B cell (primary cell): Measurements from ENCODE around the gene TTC28. TPM values are rescaled to one million over a fixed set of nuclear protein-coding genes. Genes with fewer than 3 reads are reported as not detected.

Experiments used
- ATAC-seq: fragments of 200-7000 bp; cut with Tn5 transposase; one replicate; pipeline ENCODE4 v1.10.0; 2021; ENCODE audit warnings: low read depth, mild to moderate bottlenecking, moderate number of reproducible peaks, moderate library complexity
- CTCF ChIA-PET: fragments of 350-600 bp; sonication (Branson Sonifier 250); formaldehyde crosslinking; loops from one replicate; lab custom pipeline; 2021; ENCODE audit warnings: antibody characterized with exemption, inconsistent platforms; lab: Charles Lee
- POLR2A ChIA-PET: fragments of 350-600 bp; sonication (Branson Sonifier 250); formaldehyde crosslinking; loops from one replicate; lab custom pipeline; 2021; ENCODE audit warnings: antibody characterized with exemption; lab: Charles Lee
- DNase-seq: peaks from one replicate; pipeline ENCODE4 v3.0.0; 2013
- H2AFZ ChIP-seq: 2 replicates; pipeline ENCODE4 v1.6.1; 2012; ENCODE audit warnings: mild to moderate bottlenecking, low read depth, low read length; ENCODE audit not compliant: insufficient read depth, poor library complexity, severe bottlenecking
- H3K27ac ChIP-seq, 2 donors: 1 replicate in 1 of 2; 2 replicates in 1 of 2; pipeline ENCODE4 v1.5.1; 2012 to 2013; ENCODE audit warnings: low read length in 2 of 2, mild to moderate bottlenecking in 2 of 2, moderate library complexity in 1 of 2
- H3K27me3 ChIP-seq, 4 experiments: fragments of 200-600 bp in 1 of 4; sonication (generic) in 1 of 4; replicated peaks in 1 of 4; 1 replicate in 2 of 4; 2 replicates in 2 of 4; pipeline versions ENCODE4 v1.6.1 to v1.7.0; 2013 to 2016; ENCODE audit warnings: low read length in 3 of 4, mild to moderate bottlenecking in 2 of 4, mixed read lengths in 1 of 4, moderate library complexity in 1 of 4; ENCODE audit not compliant: insufficient read depth in 4 of 4, control insufficient read depth in 3 of 4; ENCODE audit errors: control extremely low read depth in 1 of 4
- H3K36me3 ChIP-seq, 2 experiments: replicated peaks in 1 of 2; 1 replicate in 1 of 2; 2 replicates in 1 of 2; pipeline versions ENCODE4 v1.6.1 to v1.7.1; 2013; ENCODE audit warnings: low read length in 1 of 2; ENCODE audit not compliant: insufficient read depth in 2 of 2, control insufficient read depth in 1 of 2; ENCODE audit errors: control extremely low read depth in 1 of 2, extremely low read depth in 1 of 2
- H3K4me1 ChIP-seq, 2 donors: fragments of 200-600 bp in 1 of 2; sonication (generic) in 1 of 2; 1 replicate in 1 of 2; 2 replicates in 1 of 2; pipeline versions ENCODE4 v1.5.1 to v1.6.1; 2013 to 2017; ENCODE audit warnings: low read length in 2 of 2; ENCODE audit not compliant: control insufficient read depth in 2 of 2, insufficient read depth in 2 of 2
- H3K4me2 ChIP-seq: replicated peaks from 2 replicates; pipeline ENCODE3; 2012; ENCODE audit warnings: mild to moderate bottlenecking, low read depth, low read length; ENCODE audit not compliant: poor library complexity, severe bottlenecking
- H3K4me3 ChIP-seq, 5 experiments: fragments of 200-600 bp in 1 of 5; sonication (generic) in 1 of 5; 1 replicate in 3 of 5; 2 replicates in 2 of 5; pipeline versions ENCODE4 v1.5.1 to v1.7.0; 2011 to 2016; ENCODE audit warnings: low read length in 4 of 5, mild to moderate bottlenecking in 4 of 5, low read depth in 2 of 5, control low read depth in 1 of 5, moderate library complexity in 1 of 5; ENCODE audit not compliant: insufficient read depth in 1 of 5; ENCODE audit errors: control extremely low read depth in 1 of 5, extremely low read depth in 1 of 5
- H3K79me2 ChIP-seq: fragments of 200-600 bp; sonication (generic); one replicate; pipeline ENCODE4 v1.6.0; 2016; ENCODE audit warnings: low read length; ENCODE audit not compliant: control insufficient read depth, insufficient read depth
- H3K9ac ChIP-seq: fragments of 200-600 bp; sonication (generic); 2 replicates; pipeline ENCODE4 v1.6.1; 2017; ENCODE audit warnings: mild to moderate bottlenecking, low read length, moderate library complexity
- H3K9me3 ChIP-seq, 3 donors: one replicate each; pipeline versions ENCODE4 v1.6.1 to v1.7.1; 2013; ENCODE audit warnings: low read length in 2 of 3; ENCODE audit not compliant: control insufficient read depth in 2 of 3, insufficient read depth in 1 of 3; ENCODE audit errors: control extremely low read depth in 1 of 3
- H4K20me1 ChIP-seq: 2 replicates; pipeline ENCODE4 v1.6.0; 2012; ENCODE audit warnings: mild to moderate bottlenecking, low read length; ENCODE audit not compliant: insufficient read depth, control insufficient read depth, poor library complexity, severe bottlenecking
- H3K27ac Mint-ChIP-seq: one replicate; pipeline ENCODE4 v1.8.0; 2021; ENCODE audit warnings: mixed read lengths
- H3K27me3 Mint-ChIP-seq: one replicate; pipeline ENCODE4 v1.8.0; 2021; ENCODE audit warnings: mixed read lengths
- H3K4me1 Mint-ChIP-seq: one replicate; pipeline ENCODE4 v1.8.0; 2021; ENCODE audit warnings: mixed read lengths
- H3K4me3 Mint-ChIP-seq: one replicate; pipeline ENCODE4 v1.8.0; 2021; ENCODE audit warnings: mixed read lengths
- H3K9me3 Mint-ChIP-seq: one replicate; pipeline ENCODE4 v1.8.0; 2022; ENCODE audit warnings: mixed read lengths; ENCODE audit not compliant: insufficient read depth
- CTCF ChIP-seq: fragments of 200-600 bp; IDR thresholded peaks from one replicate; pipeline ENCODE4 v1.8.0; 2022; ENCODE audit warnings: antibody characterized with exemption, mild to moderate bottlenecking
- EZH2 ChIP-seq: IDR thresholded peaks from 2 replicates; pipeline ENCODE4 v1.6.1; 2012; ENCODE audit warnings: borderline replicate concordance, low read depth, mild to moderate bottlenecking, moderate library complexity, low read length; ENCODE audit not compliant: insufficient read depth, poor library complexity, severe bottlenecking
- WGBS: methylation state at CpG from one replicate; pipeline ENCODE4 v1.1.5; 2013; ENCODE audit warnings: missing lambda C conversion rate; ENCODE audit not compliant: insufficient coverage; 5-methylcytosine and 5-hydroxymethylcytosine counted together
- intact Hi-C: fragments of 100-400 bp; cut with micrococcal nuclease; formaldehyde crosslinking; loops from one replicate; pipeline ENCODE4 v1.10.0; 2022
- polyA plus RNA-seq: library from polyadenylated mRNA; depleted of rRNA; stranded (reverse); fragments of >200 nt; gene quantifications from 2 replicates; pipeline ENCODE4 v1.2.3, GENCODE V29; 2012
- total RNA-seq, 2 donors: library from RNA; stranded (reverse); fragments of 120-200 nt in 1 of 2; gene quantifications; 1 replicate in 1 of 2; 2 replicates in 1 of 2; pipeline versions ENCODE4 v1.2.3 to v1.2.4, GENCODE V29; 2013 to 2022

The TTC28 gene
- total and polyA plus RNA-seq, 2 donors (not counting 1 experiment from before 2014, with no cell fraction given), result 4.5 to 7.3 TPM

DNA sequence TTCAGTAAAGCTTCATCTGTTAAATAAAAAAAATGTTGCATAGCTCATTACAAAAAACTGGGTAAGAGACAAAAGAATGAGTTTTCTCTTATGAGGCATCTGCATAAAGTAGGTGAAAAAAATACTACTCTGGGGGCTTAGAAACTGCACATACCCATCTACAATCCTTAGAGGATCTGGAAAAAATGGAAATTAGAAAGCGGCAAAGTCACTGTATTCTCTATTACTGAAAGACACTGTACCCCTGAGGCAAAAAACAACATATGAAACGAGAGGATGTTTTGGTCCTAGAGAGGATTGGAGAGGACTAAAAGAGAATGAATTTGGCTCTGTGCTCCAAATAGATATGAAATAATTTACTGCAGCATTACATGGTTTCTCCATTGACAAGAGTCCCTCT lies 553.8 kb downstream of the TTC28 start:
- H3K9me3 Mint-ChIP-seq, result no peaks in the 10 kb centered on the region
- Histone ChIP-seq H3K4me2 (no peak overlapping the region), H3K36me3 (no peaks in the 10 kb centered on the region), H2AFZ (no peak overlapping the region), H3K9ac (no peak overlapping the region), H3K4me3 (no peak overlapping the region), H3K4me1 (no peaks in the 10 kb centered on the region), H3K9me3 (no peaks in the 10 kb centered on the region), H3K79me2 (no peaks in the 10 kb centered on the region), H4K20me1 (no peaks in the 10 kb centered on the region), H3K27ac (no peak overlapping the region), H3K27me3 (no peaks in the 10 kb centered on the region)
- no peak for DNase-seq
- no peak for TF ChIP-seq EZH2
- TF ChIP-seq CTCF, result no peak
- no peak overlapping the region for H3K4me3 Mint-ChIP-seq
- intact Hi-C loops, result no loop called here
- no peaks in the 10 kb centered on the region for H3K4me1 Mint-ChIP-seq
- H3K27ac Mint-ChIP-seq, result no peak overlapping the region
- WGBS, result no CpG with 5 or more reads among the region's 2 CpGs
- ChIA-PET POLR2A (no interaction called here), CTCF (no interaction called here)
- H3K27me3 Mint-ChIP-seq, result peaks cover 18% of the 10 kb centered on the region
- no peak for ATAC-seq

GRCh38 chr22:28123989-28124766 lies 555.5 kb downstream of the TTC28 start:
- Mint-ChIP-seq H3K27me3 (peaks cover 22% of the 10 kb centered on the region), H3K4me1 (no peaks in the 10 kb centered on the region), H3K27ac (no peak overlapping the region), H3K4me3 (no peak overlapping the region), H3K9me3 (no peaks in the 10 kb centered on the region)
- H3K27me3 ChIP-seq, result no peaks in the 10 kb centered on the region
- no peaks in the 10 kb centered on the region for H3K36me3 ChIP-seq
- no peaks in the 10 kb centered on the region for H3K4me1 ChIP-seq
- TF ChIP-seq CTCF, result no peak
- TF ChIP-seq EZH2, result no peak
- no peak overlapping the region for H3K4me3 ChIP-seq
- CTCF ChIA-PET, result no interaction called here
- H3K27ac ChIP-seq, result no peak overlapping the region
- H2AFZ ChIP-seq, result no peak overlapping the region
- WGBS, result no CpG with 5 or more reads among the region's 1 CpG
- H3K79me2 ChIP-seq, result no peaks in the 10 kb centered on the region
- H3K9ac ChIP-seq, result no peak overlapping the region
- DNase-seq, result no peak
- H3K9me3 ChIP-seq, result no peaks in the 10 kb centered on the region
- H4K20me1 ChIP-seq, result no peaks in the 10 kb centered on the region
- no peak overlapping the region for H3K4me2 ChIP-seq
- ATAC-seq, result no peak
- POLR2A ChIA-PET, result no interaction called here
- intact Hi-C loops, result no loop called here
